Ishikawa (cell line): ENCODE measurements around the gene CCDC110.

Experiments
- EGR1 ChIP-seq: IDR thresholded peaks from 2 replicates; pipeline ENCODE4 v1.6.1; 2012
- EP300 ChIP-seq: IDR thresholded peaks from 2 replicates; pipeline ENCODE4 v1.6.1; 2012; ENCODE audit warnings: borderline replicate concordance
- NFIC ChIP-seq: IDR thresholded peaks from 2 replicates; pipeline ENCODE4 v1.6.1; 2012
- REST ChIP-seq: IDR thresholded peaks from 2 replicates; pipeline ENCODE4 v1.6.1; 2012; ENCODE audit warnings: low read depth, mild to moderate bottlenecking
- TAF1 ChIP-seq: IDR thresholded peaks from 2 replicates; pipeline ENCODE4 v1.6.1; 2012; ENCODE audit warnings: low read depth, mild to moderate bottlenecking
- USF1 ChIP-seq: IDR thresholded peaks from 2 replicates; pipeline ENCODE4 v1.6.1; 2012

- TF ChIP-seq EGR1 = no peak
- TF ChIP-seq EP300 = no peak
- TF ChIP-seq TAF1 = no peak
- TF ChIP-seq NFIC = no peak
- no peak for TF ChIP-seq REST
- no peak for TF ChIP-seq USF1
Measured at GRCh38 chr4:185416955-185417354, 54.6 kb downstream of the CCDC110 start.
